GM12878 (cell line): ENCODE measurements around the gene RAD9A. TPM values are rescaled to one million over a fixed set of nuclear protein-coding genes. Genes with fewer than 3 reads are reported as not detected.

ENCODE experiments used
- ATF7 ChIP-seq: fragments of 450-650 bp; IDR thresholded peaks from 2 replicates; pipeline ENCODE4 v1.6.1; 2016; ENCODE audit warnings: low read depth, mild to moderate bottlenecking
- BHLHE40 ChIP-seq, 2 experiments: fragments of 450-650 bp in 1 of 2; IDR thresholded peaks; 2 replicates each; pipeline ENCODE4 v1.6.1; 2011 to 2017; ENCODE audit warnings: low read depth in 2 of 2, borderline replicate concordance in 1 of 2, improper control_type of control experiment in 1 of 2, low read length in 1 of 2, mild to moderate bottlenecking in 1 of 2
- CBX3 ChIP-seq: fragments of 200-600 bp; sonication (generic); IDR thresholded peaks from 2 replicates; pipeline ENCODE4 v1.6.1; 2016; ENCODE audit warnings: low read depth, borderline replicate concordance
- CHD4 ChIP-seq: fragments of 200-600 bp; sonication (generic); IDR thresholded peaks from 2 replicates; pipeline ENCODE4 v1.6.1; 2016; ENCODE audit warnings: mild to moderate bottlenecking
- FOXK2 ChIP-seq: fragments of 450-650 bp; IDR thresholded peaks from 2 replicates; pipeline ENCODE4 v1.6.1; 2017; ENCODE audit warnings: mild to moderate bottlenecking, moderate library complexity
- KDM1A ChIP-seq: fragments of 200-600 bp; sonication (generic); IDR thresholded peaks from 2 replicates; pipeline ENCODE4 v1.6.1; 2016; ENCODE audit warnings: borderline replicate concordance
- MEF2A ChIP-seq: IDR thresholded peaks from 2 replicates; pipeline ENCODE4 v1.6.1; 2011; ENCODE audit warnings: low read depth, mild to moderate bottlenecking, low read length, moderate library complexity; ENCODE audit not compliant: insufficient read depth
- MEF2B ChIP-seq: fragments of 450-650 bp; IDR thresholded peaks from 2 replicates; pipeline ENCODE4 v1.6.1; 2018; ENCODE audit warnings: mild to moderate bottlenecking, moderate library complexity; ENCODE audit not compliant: partially characterized antibody, poor library complexity, severe bottlenecking
- NFYB ChIP-seq: IDR thresholded peaks from 2 replicates; pipeline ENCODE4 v1.6.1; 2011; ENCODE audit warnings: low read depth, mild to moderate bottlenecking, low read length, improper control_type of control experiment, moderate library complexity; ENCODE audit not compliant: insufficient read depth
- PAX8 ChIP-seq: fragments of 450-650 bp; IDR thresholded peaks from 2 replicates; pipeline ENCODE4 v1.6.1; 2017; ENCODE audit warnings: mild to moderate bottlenecking, moderate library complexity
- RFX5 ChIP-seq: IDR thresholded peaks from 2 replicates; pipeline ENCODE4 v1.6.1; 2011; ENCODE audit warnings: low read depth, low read length, improper control_type of control experiment
- SREBF2 ChIP-seq: IDR thresholded peaks from 2 replicates; pipeline ENCODE4 v1.6.1; 2012; ENCODE audit warnings: mild to moderate bottlenecking, low read length
- STAT3 ChIP-seq: IDR thresholded peaks from 2 replicates; pipeline ENCODE4 v1.6.1; 2011; ENCODE audit warnings: low read depth, low read length, improper control_type of control experiment
- TBL1XR1 ChIP-seq: IDR thresholded peaks from 2 replicates; pipeline ENCODE4 v1.6.1; 2012; ENCODE audit warnings: low read depth, low read length, improper control_type of control experiment
- TCF3 ChIP-seq: IDR thresholded peaks from 2 replicates; pipeline ENCODE4 v1.6.1; 2012; ENCODE audit warnings: low read depth, mild to moderate bottlenecking, low read length, borderline replicate concordance; ENCODE audit not compliant: insufficient read depth
- TCF7 ChIP-seq: IDR thresholded peaks from 2 replicates; pipeline ENCODE4 v1.6.1; 2014; ENCODE audit warnings: antibody characterized with exemption, borderline replicate concordance
- ZNF384 ChIP-seq: IDR thresholded peaks from 2 replicates; pipeline ENCODE4 v1.6.1; 2012; ENCODE audit warnings: low read depth, mild to moderate bottlenecking, low read length, improper control_type of control experiment, borderline replicate concordance
- ZNF622 ChIP-seq: fragments of 450-650 bp; IDR thresholded peaks from 2 replicates; pipeline ENCODE4 v1.6.1; 2017; ENCODE audit warnings: mild to moderate bottlenecking, inconsistent platforms
- ZSCAN29 ChIP-seq: fragments of 450-650 bp; IDR thresholded peaks from 2 replicates; pipeline ENCODE4 v1.6.1; 2017; ENCODE audit warnings: mild to moderate bottlenecking, moderate library complexity
- polyA plus RNA-seq, 11 experiments: library from polyadenylated mRNA; depleted of rRNA in 4 of 11; unstranded in 6 of 11; stranded (reverse) in 5 of 11; fragments of >200 nt; fragmentation: Nextera tagmentation in 4 of 11; fragmentation: Illumina TruSeq in 1 of 11; extraction: Ambion mirVana in 4 of 11; extraction: Trizol in 1 of 11; gene quantifications; 1 replicate in 1 of 11; 2 replicates in 10 of 11; pipeline versions ENCODE4 v1.2.1 to v1.2.3, GENCODE V29; 2011 to 2016; ENCODE audit warnings: inconsistent platforms in 2 of 11, missing spikeins in 2 of 11, low read depth in 1 of 11
- total RNA-seq, 4 experiments: library from RNA; depleted of rRNA in 3 of 4; stranded (reverse); fragments of >200 nt in 3 of 4; fragmentation: Illumina TruSeq in 1 of 4; extraction: Trizol in 1 of 4; gene quantifications; 2 replicates each; pipeline versions ENCODE4 v1.2.1 to v1.2.3, GENCODE V29; 2013 to 2021
- TF ChIP-seq, protein P1 (sequence below): IDR thresholded peaks from 2 replicates; pipeline ENCODE4 v1.6.1; 2012; ENCODE audit warnings: improper control_type of control experiment, low read depth, low read length; ENCODE audit not compliant: insufficient replicate concordance
- TF ChIP-seq, protein P2 (sequence below): fragments of 450-650 bp; IDR thresholded peaks from 2 replicates; pipeline ENCODE4 v1.6.1; 2017; ENCODE audit warnings: borderline replicate concordance
- TF ChIP-seq, protein P3 (sequence below): IDR thresholded peaks from 2 replicates; pipeline ENCODE4 v1.6.1; 2012; ENCODE audit warnings: low read depth, low read length, improper control_type of control experiment

RAD9A gene
- total and polyA plus RNA-seq, 10 of the 15 experiments (the other 5 are each of a cell fraction or from before 2014, with no cell fraction given), result 1.1 to 36.2 (median 19.8) TPM

GRCh38 chr11:67353317-67354074, 38.3 kb upstream of the RAD9A start, which contains the start of gene POLD4 (continued):
- peak; percentile 100 for TF ChIP-seq MEF2B
- TF ChIP-seq ATF7, result peak; percentile 67; the same call in 1 of the 2 replicates
- TF ChIP-seq CBX3, result no peak
- peak; percentile 83 for TF ChIP-seq RFX5
- TF ChIP-seq CHD4, result no peak
- TF ChIP-seq ZNF384, result no peak
- TF ChIP-seq TCF7, result no peak
- peak; percentile 23 to 50; a peak in 1 of 4 replicates for TF ChIP-seq BHLHE40 (IDR thresholded peaks at IDR 0.05; ENCODE audit: borderline replicate concordance in 1 of 2, low read depth in 2 of 2, low read length in 1 of 2)
- no peak for TF ChIP-seq PAX8
- 0 out of 2 replicates have a peak, but pooled peaks have one; percentile 61 for TF ChIP-seq STAT3
- 0 out of 2 replicates have a peak, but pooled peaks have one; percentile 26 for TF ChIP-seq TCF3
- TF ChIP-seq KDM1A, result no peak
- no peak for TF ChIP-seq ZSCAN29
- no peak for TF ChIP-seq ZNF622
- TF ChIP-seq SREBF2, result no peak
- no peak; the same call in 1 of the 2 replicates for TF ChIP-seq FOXK2
- TF ChIP-seq, protein P1, sequence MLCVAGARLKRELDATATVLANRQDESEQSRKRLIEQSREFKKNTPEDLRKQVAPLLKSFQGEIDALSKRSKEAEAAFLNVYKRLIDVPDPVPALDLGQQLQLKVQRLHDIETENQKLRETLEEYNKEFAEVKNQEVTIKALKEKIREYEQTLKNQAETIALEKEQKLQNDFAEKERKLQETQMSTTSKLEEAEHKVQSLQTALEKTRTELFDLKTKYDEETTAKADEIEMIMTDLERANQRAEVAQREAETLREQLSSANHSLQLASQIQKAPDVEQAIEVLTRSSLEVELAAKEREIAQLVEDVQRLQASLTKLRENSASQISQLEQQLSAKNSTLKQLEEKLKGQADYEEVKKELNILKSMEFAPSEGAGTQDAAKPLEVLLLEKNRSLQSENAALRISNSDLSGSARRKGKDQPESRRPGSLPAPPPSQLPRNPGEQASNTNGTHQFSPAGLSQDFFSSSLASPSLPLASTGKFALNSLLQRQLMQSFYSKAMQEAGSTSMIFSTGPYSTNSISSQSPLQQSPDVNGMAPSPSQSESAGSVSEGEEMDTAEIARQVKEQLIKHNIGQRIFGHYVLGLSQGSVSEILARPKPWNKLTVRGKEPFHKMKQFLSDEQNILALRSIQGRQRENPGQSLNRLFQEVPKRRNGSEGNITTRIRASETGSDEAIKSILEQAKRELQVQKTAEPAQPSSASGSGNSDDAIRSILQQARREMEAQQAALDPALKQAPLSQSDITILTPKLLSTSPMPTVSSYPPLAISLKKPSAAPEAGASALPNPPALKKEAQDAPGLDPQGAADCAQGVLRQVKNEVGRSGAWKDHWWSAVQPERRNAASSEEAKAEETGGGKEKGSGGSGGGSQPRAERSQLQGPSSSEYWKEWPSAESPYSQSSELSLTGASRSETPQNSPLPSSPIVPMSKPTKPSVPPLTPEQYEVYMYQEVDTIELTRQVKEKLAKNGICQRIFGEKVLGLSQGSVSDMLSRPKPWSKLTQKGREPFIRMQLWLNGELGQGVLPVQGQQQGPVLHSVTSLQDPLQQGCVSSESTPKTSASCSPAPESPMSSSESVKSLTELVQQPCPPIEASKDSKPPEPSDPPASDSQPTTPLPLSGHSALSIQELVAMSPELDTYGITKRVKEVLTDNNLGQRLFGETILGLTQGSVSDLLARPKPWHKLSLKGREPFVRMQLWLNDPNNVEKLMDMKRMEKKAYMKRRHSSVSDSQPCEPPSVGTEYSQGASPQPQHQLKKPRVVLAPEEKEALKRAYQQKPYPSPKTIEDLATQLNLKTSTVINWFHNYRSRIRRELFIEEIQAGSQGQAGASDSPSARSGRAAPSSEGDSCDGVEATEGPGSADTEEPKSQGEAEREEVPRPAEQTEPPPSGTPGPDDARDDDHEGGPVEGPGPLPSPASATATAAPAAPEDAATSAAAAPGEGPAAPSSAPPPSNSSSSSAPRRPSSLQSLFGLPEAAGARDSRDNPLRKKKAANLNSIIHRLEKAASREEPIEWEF, result no peak
- peak; percentile 84 for TF ChIP-seq NFYB
- TF ChIP-seq, protein P2, sequence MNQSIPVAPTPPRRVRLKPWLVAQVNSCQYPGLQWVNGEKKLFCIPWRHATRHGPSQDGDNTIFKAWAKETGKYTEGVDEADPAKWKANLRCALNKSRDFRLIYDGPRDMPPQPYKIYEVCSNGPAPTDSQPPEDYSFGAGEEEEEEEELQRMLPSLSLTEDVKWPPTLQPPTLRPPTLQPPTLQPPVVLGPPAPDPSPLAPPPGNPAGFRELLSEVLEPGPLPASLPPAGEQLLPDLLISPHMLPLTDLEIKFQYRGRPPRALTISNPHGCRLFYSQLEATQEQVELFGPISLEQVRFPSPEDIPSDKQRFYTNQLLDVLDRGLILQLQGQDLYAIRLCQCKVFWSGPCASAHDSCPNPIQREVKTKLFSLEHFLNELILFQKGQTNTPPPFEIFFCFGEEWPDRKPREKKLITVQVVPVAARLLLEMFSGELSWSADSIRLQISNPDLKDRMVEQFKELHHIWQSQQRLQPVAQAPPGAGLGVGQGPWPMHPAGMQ, result no peak
- TF ChIP-seq, protein P3, sequence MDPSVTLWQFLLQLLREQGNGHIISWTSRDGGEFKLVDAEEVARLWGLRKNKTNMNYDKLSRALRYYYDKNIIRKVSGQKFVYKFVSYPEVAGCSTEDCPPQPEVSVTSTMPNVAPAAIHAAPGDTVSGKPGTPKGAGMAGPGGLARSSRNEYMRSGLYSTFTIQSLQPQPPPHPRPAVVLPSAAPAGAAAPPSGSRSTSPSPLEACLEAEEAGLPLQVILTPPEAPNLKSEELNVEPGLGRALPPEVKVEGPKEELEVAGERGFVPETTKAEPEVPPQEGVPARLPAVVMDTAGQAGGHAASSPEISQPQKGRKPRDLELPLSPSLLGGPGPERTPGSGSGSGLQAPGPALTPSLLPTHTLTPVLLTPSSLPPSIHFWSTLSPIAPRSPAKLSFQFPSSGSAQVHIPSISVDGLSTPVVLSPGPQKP, result no peak
- TF ChIP-seq MEF2A, result 0 out of 2 replicates have a peak, but pooled peaks have one; percentile 35
- peak; percentile 77; the same call in 1 of the 2 replicates for TF ChIP-seq TBL1XR1
